Heart right ventricle (tissue), 16 donors: ENCODE results near the gene HDAC8. TPM values are rescaled to one million over a fixed set of nuclear protein-coding genes. Genes with fewer than 3 reads are reported as not detected.

Experiments
- ATAC-seq, 8 donors: fragments of 200-7000 bp; cut with Tn5 transposase; one replicate each; pipeline ENCODE4 v1.9.1; 2020; ENCODE audit warnings: mild to moderate bottlenecking in 8 of 8, moderate library complexity in 8 of 8, moderate number of reproducible peaks in 1 of 8
- DNase-seq, 2 donors: peaks; one replicate each; pipeline ENCODE4 v3.0.0-alpha.2; 2020
- H3K27ac ChIP-seq, 10 donors: fragments of 200-600 bp; sonication (generic) in 2 of 10; one replicate each; pipeline versions ENCODE4 v1.5.0 to v1.8.0; 2020 to 2022; ENCODE audit warnings: mild to moderate bottlenecking in 3 of 10
- H3K27me3 ChIP-seq, 7 donors: fragments of 200-600 bp; one replicate each; pipeline ENCODE4 v1.8.0; 2021 to 2022; ENCODE audit warnings: mild to moderate bottlenecking in 2 of 7
- H3K36me3 ChIP-seq, 9 donors: fragments of 200-600 bp; sonication (generic) in 1 of 9; one replicate each; pipeline versions ENCODE4 v1.5.0 to v1.8.0; 2020 to 2022; ENCODE audit warnings: mild to moderate bottlenecking in 2 of 9
- H3K4me1 ChIP-seq, 9 donors: fragments of 200-600 bp; sonication (generic) in 1 of 9; one replicate each; pipeline versions ENCODE4 v1.5.0 to v1.8.0; 2020 to 2022; ENCODE audit warnings: mild to moderate bottlenecking in 4 of 9
- H3K4me3 ChIP-seq, 10 donors: fragments of 200-600 bp; sonication (generic) in 2 of 10; one replicate each; pipeline versions ENCODE4 v1.5.0 to v1.8.0; 2020 to 2022; ENCODE audit warnings: mild to moderate bottlenecking in 7 of 10, moderate library complexity in 2 of 10
- H3K9me3 ChIP-seq, 11 donors: fragments of 200-600 bp in 10 of 11; sonication (generic) in 2 of 11; one replicate each; pipeline versions ENCODE4 v1.5.0 to v1.8.0; 2013 to 2022; ENCODE audit warnings: mild to moderate bottlenecking in 2 of 11, control low read depth in 1 of 11, moderate library complexity in 1 of 11
- CTCF ChIP-seq, 9 donors: fragments of 200-600 bp; sonication (generic) in 2 of 9; IDR thresholded peaks; one replicate each; pipeline versions ENCODE4 v1.5.0 to v1.8.0; 2021 to 2022; ENCODE audit warnings: antibody characterized with exemption in 9 of 9, mild to moderate bottlenecking in 5 of 9, moderate library complexity in 1 of 9
- WGBS, 2 donors: extraction: QIAGEN DNeasy Blood & Tissue Kit; methylation state at CpG; one replicate each; pipeline ENCODE4 v1.1.7; 2013; ENCODE audit warnings: inconsistent platforms in 1 of 2; 5-methylcytosine and 5-hydroxymethylcytosine counted together
- intact Hi-C, 10 donors: fragments of 100-400 bp; cut with DNase I; formaldehyde crosslinking; loops; one replicate each; pipeline versions ENCODE4 v1.11.1 to v1.14.2; 2022
- polyA plus RNA-seq, 2 donors: library from polyadenylated mRNA; stranded (reverse); fragments of 200-250 nt; gene quantifications; one replicate each; pipeline ENCODE4 v1.2.3, GENCODE V29; 2013
- total RNA-seq, 10 donors: library from RNA; stranded (reverse); fragmentation: NEBNext Ultra II Directional in 3 of 10; extraction: Animal tissue kit (Norgen Biotek cat#: 25700) in 3 of 10; gene quantifications; one replicate each; pipeline versions ENCODE4 v1.2.1 to v1.2.4, GENCODE V29; 2021 to 2023
- donor health status: Arrhythmogenic right ventricular cardiomyopathy.
- donor health status: ischemic (EF 13 %, LVEDD 7.1; RV severe dilation, severe dysfunction).
- donor health status: healthy with polysubstance abuse.
- donor health status: DM: no; HTN: yes; CAD: no.
- donor health status: DM: no; HTN: no; CAD: no.
- donor health status: ischemic (EF 25% LVEDD 6.9; RV normal size, moderate dysfunction).
- donor health status: ischemic (EF 25% LVEDD 5.7; RV mildly dilated, moderate dysfunction).
- donor health status: healthy.
- donor health status: DM: yes; HTN: yes; CAD: no.
- donor health status: Ischemic cardiomyopathy.
- donor health status: ischemic (EF 35%, LVEDD 5.7; RV mildly dilated, moderate dysfunction).
- donor health status: nonischemic (EF 11% LVEDD 7.7; RV severe dilation, severe dysfunction).
- donor health status: DM: yes; HTN: yes; CAD: no.
- donor health status: PGD.
- donor health status: ischemic (EF 29% LVEDD 5.4; RV normal size, mild dysfunction).
- donor health status: nonischemic (EF 23%, LVEDD 6.1; RV moderate dilation, normal function).

HDAC8 gene
- total and polyA plus RNA-seq, 12 donors = 15.9 to 48.1 (median 19.5) TPM

GRCh38 chrX:72376124-72376523 is 196.5 kb downstream of the HDAC8 start:
- Histone ChIP-seq H3K36me3 (no peaks in the 10 kb centered on the region), H3K4me1 (peaks cover 0 to under 1% (median 0%) of the 10 kb centered on the region in 9 donors), H3K9me3 (no peaks in the 10 kb centered on the region), H3K27me3 (peaks cover 0 to 29% (median 0%) of the 10 kb centered on the region in 7 donors), H3K4me3 (no peak overlapping the region), H3K27ac (no peak overlapping the region)
- TF ChIP-seq CTCF (IDR thresholded peaks at IDR 0.05) = no peak
- DNase-seq (no peak), ATAC-seq (no peak)
- 98 to 99% methylated on average over 9 of the region's 9 CpGs for WGBS, 2 donors
- intact Hi-C loops = no loop called here

- H3K27ac ChIP-seq = no peak overlapping the region
- no peaks in the 10 kb centered on the region for H3K4me1 ChIP-seq
- no peak for ATAC-seq
- no peak for TF ChIP-seq CTCF (IDR thresholded peaks at IDR 0.05)
- H3K36me3 ChIP-seq = no peaks in the 10 kb centered on the region
- H3K9me3 ChIP-seq = no peaks in the 10 kb centered on the region
- intact Hi-C loops = no loop called here
- WGBS, 2 donors = 89 to 100% methylated on average over 1 of the region's 1 CpG
- H3K27me3 ChIP-seq = peaks cover 0 to 26% (median 0%) of the 10 kb centered on the region in 7 donors
- DNase-seq = no peak
- no peak overlapping the region for H3K4me3 ChIP-seq
Observed at GRCh38 chrX:72373136-72373535, 199.5 kb downstream of the HDAC8 start.

GRCh38 chrX:72372735-72373134 is 199.9 kb downstream of the HDAC8 start:
- intact Hi-C loops = no loop called here
- Histone ChIP-seq H3K4me1 (no peaks in the 10 kb centered on the region), H3K9me3 (no peaks in the 10 kb centered on the region), H3K27me3 (peaks cover 0 to 26% (median 0%) of the 10 kb centered on the region in 7 donors), H3K36me3 (no peaks in the 10 kb centered on the region), H3K27ac (no peak overlapping the region), H3K4me3 (no peak overlapping the region)
- no peak for DNase-seq
- no peak for TF ChIP-seq CTCF (IDR thresholded peaks at IDR 0.05)
- ATAC-seq = no peak
- 94 to 97% methylated on average over 2 of the region's 2 CpGs for WGBS, 2 donors

- H3K9me3 ChIP-seq = no peaks in the 10 kb centered on the region
- WGBS, 2 donors = 85 to 94% methylated on average over 3 of the region's 3 CpGs
- intact Hi-C loops = no loop called here
Observed at GRCh38 chrX:72371405-72371804, 201.2 kb downstream of the HDAC8 start.

More at GRCh38 chrX:72371405-72371804, 201.2 kb downstream of the HDAC8 start:
- Histone ChIP-seq H3K4me1 (no peaks in the 10 kb centered on the region), H3K27me3 (peaks cover 0 to 26% (median 0%) of the 10 kb centered on the region in 7 donors), H3K36me3 (no peaks in the 10 kb centered on the region), H3K27ac (no peak overlapping the region), H3K4me3 (no peak overlapping the region)
- no peak for TF ChIP-seq CTCF (IDR thresholded peaks at IDR 0.05)
- no peak for ATAC-seq
- DNase-seq = no peak
